ENCODE measurements around the gene TBC1D9B.

DNA sequence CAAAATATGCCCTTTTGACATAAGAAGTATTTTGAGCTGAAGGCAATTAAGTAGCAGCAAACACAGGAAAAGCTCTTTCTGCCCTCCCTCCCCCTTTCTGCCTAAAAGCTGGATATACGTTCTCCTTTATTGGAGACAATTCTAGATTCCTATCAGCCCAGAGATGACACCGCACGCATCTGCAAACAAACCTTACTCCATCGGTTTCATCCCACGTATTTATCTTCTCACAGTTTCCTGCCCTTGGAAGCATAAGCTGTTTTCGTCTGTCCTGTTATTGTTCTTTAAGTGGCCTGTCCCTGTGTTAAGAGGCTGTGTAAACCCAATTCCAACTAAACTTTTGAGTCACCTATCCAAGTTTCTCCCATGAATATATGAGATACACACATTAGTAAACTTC is 11.8 kb downstream of the TBC1D9B start:
- TF ChIP-seq POLR2A (IDR thresholded peaks at IDR 0.05; ENCODE audit: low read depth, low read length), result no peak
- TF ChIP-seq TAF1 (IDR thresholded peaks at IDR 0.05; ENCODE audit: low read depth, low read length), result no peak
- no peak for TF ChIP-seq POLR2AphosphoS5 (IDR thresholded peaks at IDR 0.05; ENCODE audit: low read depth, low read length)
- no peak for TF ChIP-seq POU2F2 (IDR thresholded peaks at IDR 0.05; ENCODE audit: low read depth, low read length)
